GM10266 (cell line): ENCODE data around the gene GNG12.

ENCODE experiments used
- DNase-seq: peaks from one replicate; pipeline ENCODE4 v3.0.0; 2012; ENCODE audit errors: extremely low spot score
- CTCF ChIP-seq: IDR thresholded peaks from 2 replicates; pipeline ENCODE4 v1.5.1; 2012; ENCODE audit warnings: mild to moderate bottlenecking, low read depth; ENCODE audit not compliant: control insufficient read depth, insufficient read depth; ENCODE audit errors: missing control alignments

Gene GNG12

GRCh38 chr1:67749263-67749843 lies 83.9 kb downstream of the GNG12 start:
- no peak for DNase-seq

GRCh38 chr1:67748630-67749029 lies 84.6 kb downstream of the GNG12 start:
- no peak for TF ChIP-seq CTCF
- DNase-seq: no peak

More at GRCh38 chr1:67749263-67749843, 83.9 kb downstream of the GNG12 start:
- no peak for TF ChIP-seq CTCF

GRCh38 chr1:67747671-67748546 lies 85.4 kb downstream of the GNG12 start:
- no peak for TF ChIP-seq CTCF
- no peak for DNase-seq

- no peak for TF ChIP-seq CTCF
- DNase-seq: no peak
Observed at GRCh38 chr1:67745875-67746698, 87.2 kb downstream of the GNG12 start.

- no peak for TF ChIP-seq CTCF
- no peak for DNase-seq
Observed at GRCh38 chr1:67743072-67743725, 90.1 kb downstream of the GNG12 start.

GRCh38 chr1:67741736-67742135 lies 91.5 kb downstream of the GNG12 start:
- DNase-seq: no peak
- no peak for TF ChIP-seq CTCF
